Activated T-cell treated with anti-CD3 and anti-CD28 coated beads, Interleukin-2, amount 50 U/mL, for 72 hours (primary cell): ENCODE measurements around the gene MYH14. TPM values are rescaled to one million over a fixed set of nuclear protein-coding genes. Genes with fewer than 3 reads are reported as not detected.
"Not testable (repeated sequence)": the region's sequence is repeated elsewhere in the genome, so short reads cannot be mapped to it uniquely, and the experiment has no call there.

Source experiments
- ATAC-seq, 2 donors: fragments of 150-1000 bp; cut with Tn5 transposase; replicated peaks in 1 of 2; 2 replicates each; pipeline ENCODE4 v1.10.0; 2021; ENCODE audit warnings: moderate library complexity in 2 of 2, mild to moderate bottlenecking in 1 of 2
- DNase-seq, 2 donors: peaks; one replicate each; pipeline ENCODE4 v3.0.0; 2021 to 2022; ENCODE audit warnings: mixed read lengths in 1 of 2
- H3K27ac Mint-ChIP-seq: one replicate; pipeline ENCODE4 v1.8.0; 2022; ENCODE audit warnings: mild to moderate bottlenecking, moderate library complexity, mixed read lengths
- H3K27me3 Mint-ChIP-seq: one replicate; pipeline ENCODE4 v1.8.0; 2022; ENCODE audit warnings: low read depth, mixed read lengths
- H3K36me3 Mint-ChIP-seq, 2 donors: one replicate each; pipeline ENCODE4 v1.8.0; 2022; ENCODE audit warnings: mixed read lengths in 2 of 2, mild to moderate bottlenecking in 1 of 2; ENCODE audit not compliant: insufficient read depth in 2 of 2
- H3K4me1 Mint-ChIP-seq: one replicate; pipeline ENCODE4 v1.8.0; 2022; ENCODE audit warnings: low read depth, mixed read lengths
- H3K4me3 Mint-ChIP-seq, 2 donors: one replicate each; pipeline ENCODE4 v1.8.0; 2022; ENCODE audit warnings: mild to moderate bottlenecking in 2 of 2, mixed read lengths in 2 of 2, moderate library complexity in 2 of 2
- H3K9me3 Mint-ChIP-seq, 2 donors: one replicate each; pipeline ENCODE4 v1.8.0; 2022; ENCODE audit warnings: mixed read lengths in 2 of 2
- total RNA-seq, 2 donors: library from RNA; stranded (reverse); gene quantifications; one replicate each; pipeline ENCODE4 v1.2.3, GENCODE V29; 2022

The MYH14 gene
- total RNA-seq, 2 donors from 2014 or later, result not detected

DNA sequence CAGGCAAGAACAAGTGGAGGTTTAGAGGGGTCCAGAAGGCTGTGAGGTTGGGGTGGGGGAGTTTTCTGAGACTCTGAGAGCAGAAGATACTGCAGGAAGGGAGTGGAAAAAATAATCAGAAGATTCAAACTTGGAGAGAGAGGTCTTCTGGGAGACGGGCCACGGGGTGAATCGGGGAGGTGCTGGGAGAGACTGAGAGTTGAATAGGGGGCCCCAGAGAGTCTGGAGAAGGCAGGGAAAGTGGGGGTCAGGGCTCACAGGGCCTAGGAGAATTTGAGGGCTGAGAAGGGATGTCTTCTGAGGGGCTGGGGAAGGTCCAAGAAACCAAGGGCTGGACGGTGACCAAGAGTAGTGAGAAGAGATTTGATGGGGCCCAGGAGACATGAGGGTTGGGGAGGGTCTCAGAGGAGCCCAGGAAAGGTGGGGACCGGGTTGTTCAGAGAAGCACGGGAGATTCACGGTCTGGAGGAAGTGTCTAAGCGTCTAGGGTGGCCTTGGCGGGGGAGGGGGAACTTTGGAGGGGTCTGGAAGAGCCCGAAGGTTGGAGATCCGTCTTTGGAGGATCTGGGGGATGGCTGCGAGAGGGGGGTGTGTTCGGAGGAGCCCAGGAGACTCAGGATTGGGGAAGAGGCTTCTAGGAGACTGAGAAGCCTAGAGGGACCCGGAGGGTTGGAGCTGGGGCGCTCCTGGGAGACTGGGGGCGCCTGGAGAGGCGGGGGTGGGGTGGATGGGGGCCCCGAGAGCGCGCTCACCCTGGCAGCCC is 124.2 kb downstream of the MYH14 start:
- Mint-ChIP-seq H3K4me3 (peak overlapping the region; percentile 61 to 85), H3K4me1 (peaks cover 64% of the 10 kb centered on the region), H3K27me3 (peaks cover 59% of the 10 kb centered on the region), H3K36me3 (peaks cover 10 to 18% of the 10 kb centered on the region in 2 donors), H3K27ac (no peak overlapping the region), H3K9me3 (peaks cover 0 to 5% of the 10 kb centered on the region in 2 donors)
- ATAC-seq (no peak), DNase-seq (no peak)

GRCh38 chr19:50328224-50328872 is 124.9 kb downstream of the MYH14 start:
- Mint-ChIP-seq H3K27ac (no peak overlapping the region), H3K4me1 (peaks cover 69% of the 10 kb centered on the region), H3K9me3 (peaks cover 0 to 5% of the 10 kb centered on the region in 2 donors), H3K4me3 (peak overlapping the region; percentile 58 to 85), H3K36me3 (peaks cover 10 to 18% of the 10 kb centered on the region in 2 donors), H3K27me3 (peaks cover 62% of the 10 kb centered on the region)
- DNase-seq (peak; percentile 62 to 69), ATAC-seq (no peak)

- Mint-ChIP-seq H3K27ac (no peak overlapping the region), H3K4me1 (peaks cover 72% of the 10 kb centered on the region), H3K27me3 (peaks cover 62% of the 10 kb centered on the region), H3K36me3 (peaks cover 10 to 18% of the 10 kb centered on the region in 2 donors), H3K4me3 (peak overlapping the region; percentile 85 to 94), H3K9me3 (peaks cover 0 to 5% of the 10 kb centered on the region in 2 donors)
- no peak for DNase-seq
- no peak for ATAC-seq
Observed at GRCh38 chr19:50328873-50329145, 125.4 kb downstream of the MYH14 start.

DNA sequence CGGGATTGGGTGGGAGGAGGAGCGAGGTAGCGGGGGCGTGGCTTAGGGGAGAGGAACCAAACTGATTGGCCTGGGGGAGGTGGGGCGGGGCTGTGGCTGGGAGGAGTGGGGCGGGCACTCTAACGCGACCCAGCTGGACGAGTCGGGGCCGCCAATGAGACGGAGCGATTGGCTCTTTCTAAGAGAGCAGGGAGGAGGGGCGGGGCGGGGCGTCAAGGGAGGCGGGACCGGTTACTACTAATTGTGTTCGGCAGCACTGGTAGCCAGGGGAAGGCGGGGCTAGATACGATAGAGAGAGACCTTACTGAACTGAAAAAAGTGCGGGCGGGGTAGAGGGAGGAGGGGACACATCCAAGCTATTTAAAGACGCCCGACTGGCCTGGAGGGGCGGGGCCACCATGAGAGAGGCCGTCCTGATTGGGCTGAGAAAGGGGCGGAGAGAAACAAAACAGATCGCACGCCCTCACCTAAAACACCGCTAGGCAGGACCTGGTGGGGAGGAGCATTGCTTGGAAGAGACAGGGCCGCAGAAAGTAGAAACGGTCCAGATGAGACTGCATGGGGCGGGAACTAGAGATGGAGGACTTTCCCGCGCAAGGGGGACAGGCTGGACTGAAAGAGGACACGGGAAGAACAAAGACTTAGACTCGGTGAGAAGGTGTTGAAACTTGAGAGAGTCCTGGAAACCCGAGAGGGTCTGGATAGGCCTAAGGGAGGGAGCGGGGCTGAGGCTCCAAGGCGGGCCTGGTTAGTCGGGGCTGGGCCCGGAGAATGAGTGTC is 125.9 kb downstream of the MYH14 start, which contains the start of gene KCNC3:
Gene KCNC3 (minus strand): TSS at position 232 of the 780 bp plus-strand sequence. CDS start 295 bp downstream, outside the sequence.
- peaks cover 10 to 18% of the 10 kb centered on the region in 2 donors for H3K36me3 Mint-ChIP-seq
- H3K27ac Mint-ChIP-seq, result peak within 1 kb of the TSS; percentile 94
- peaks cover 76% of the 10 kb centered on the region for H3K4me1 Mint-ChIP-seq
- peaks cover 0 to 5% of the 10 kb centered on the region in 2 donors for H3K9me3 Mint-ChIP-seq
- peak within 1 kb of the TSS; percentile 85 to 94 for H3K4me3 Mint-ChIP-seq
- H3K27me3 Mint-ChIP-seq, result peaks cover 60% of the 10 kb centered on the region
- ATAC-seq (peak; percentile 73), DNase-seq (peak; percentile 98 to 99)

DNA sequence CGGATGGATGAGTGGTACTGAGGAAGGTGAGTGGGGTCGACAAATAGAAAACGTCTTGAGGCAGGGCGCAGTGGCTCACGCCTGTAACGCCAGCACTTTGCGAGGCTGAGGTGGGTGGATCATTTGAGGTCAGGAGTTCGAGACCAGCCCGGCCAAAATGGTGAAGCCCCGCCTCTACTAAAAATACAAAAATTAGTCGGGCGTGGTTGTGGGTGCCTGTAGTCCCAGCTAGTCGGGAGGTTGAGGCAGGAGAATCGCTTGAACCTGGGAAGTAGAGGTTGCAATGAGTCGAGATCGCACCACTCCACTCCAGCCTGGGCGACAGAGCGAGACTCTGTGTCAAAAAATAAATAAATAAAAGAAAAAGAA is 126.5 kb downstream of the MYH14 start:
- H3K27ac Mint-ChIP-seq, result peak overlapping the region; percentile 94
- peaks cover 54% of the 10 kb centered on the region for H3K27me3 Mint-ChIP-seq
- peaks cover 75% of the 10 kb centered on the region for H3K4me1 Mint-ChIP-seq
- not testable (repeated sequence) for DNase-seq, H3K9me3 Mint-ChIP-seq, ATAC-seq
- peaks cover 12 to 18% of the 10 kb centered on the region in 2 donors for H3K36me3 Mint-ChIP-seq
- peak overlapping the region; percentile 85 to 94 for H3K4me3 Mint-ChIP-seq

DNA sequence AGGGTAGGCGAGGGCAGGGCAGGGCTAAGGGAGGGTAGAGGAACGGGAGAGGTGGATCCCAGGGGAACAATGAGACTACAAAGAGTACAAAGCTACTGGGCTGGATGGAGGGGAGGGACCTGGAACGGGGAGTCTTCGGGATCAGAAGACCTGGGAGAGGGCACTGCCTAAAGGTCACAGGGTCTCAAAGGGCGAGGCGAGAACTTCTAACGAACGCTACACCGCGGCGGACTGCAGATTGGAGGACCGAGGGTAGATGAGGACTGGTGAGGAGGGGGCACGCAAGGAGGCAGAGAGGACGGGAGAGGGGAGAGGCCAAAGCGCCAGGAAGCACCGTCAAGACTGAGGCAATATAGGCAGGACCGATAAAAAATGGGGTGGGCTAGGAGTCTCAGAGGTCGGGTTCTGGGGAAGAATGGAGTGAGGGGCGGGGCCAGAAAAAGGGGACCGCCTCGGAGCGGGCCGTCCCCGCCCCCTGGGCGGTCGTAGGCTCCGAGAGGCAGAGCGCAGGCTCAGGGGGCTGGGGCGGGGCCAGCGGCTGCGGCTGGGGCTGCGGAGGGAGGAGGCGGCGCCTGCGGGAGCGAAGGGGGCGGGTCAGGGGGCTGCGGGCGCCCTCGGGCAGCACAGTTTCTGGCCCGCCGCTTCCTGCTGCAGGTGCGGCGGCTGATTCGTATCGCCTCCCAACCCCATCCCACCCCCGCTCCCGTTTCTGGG is 127.1 kb downstream of the MYH14 start:
- H3K4me3 Mint-ChIP-seq, result peak overlapping the region; percentile 85 to 94
- peaks cover 58% of the 10 kb centered on the region for H3K27me3 Mint-ChIP-seq
- peaks cover 16 to 20% of the 10 kb centered on the region in 2 donors for H3K36me3 Mint-ChIP-seq
- ATAC-seq, result peak; percentile 47 to 50
- H3K4me1 Mint-ChIP-seq, result peaks cover 77% of the 10 kb centered on the region
- peaks cover 0 to 5% of the 10 kb centered on the region in 2 donors for H3K9me3 Mint-ChIP-seq
- peak overlapping the region; percentile 94 for H3K27ac Mint-ChIP-seq
- DNase-seq, result peak; percentile 92 to 95

DNA sequence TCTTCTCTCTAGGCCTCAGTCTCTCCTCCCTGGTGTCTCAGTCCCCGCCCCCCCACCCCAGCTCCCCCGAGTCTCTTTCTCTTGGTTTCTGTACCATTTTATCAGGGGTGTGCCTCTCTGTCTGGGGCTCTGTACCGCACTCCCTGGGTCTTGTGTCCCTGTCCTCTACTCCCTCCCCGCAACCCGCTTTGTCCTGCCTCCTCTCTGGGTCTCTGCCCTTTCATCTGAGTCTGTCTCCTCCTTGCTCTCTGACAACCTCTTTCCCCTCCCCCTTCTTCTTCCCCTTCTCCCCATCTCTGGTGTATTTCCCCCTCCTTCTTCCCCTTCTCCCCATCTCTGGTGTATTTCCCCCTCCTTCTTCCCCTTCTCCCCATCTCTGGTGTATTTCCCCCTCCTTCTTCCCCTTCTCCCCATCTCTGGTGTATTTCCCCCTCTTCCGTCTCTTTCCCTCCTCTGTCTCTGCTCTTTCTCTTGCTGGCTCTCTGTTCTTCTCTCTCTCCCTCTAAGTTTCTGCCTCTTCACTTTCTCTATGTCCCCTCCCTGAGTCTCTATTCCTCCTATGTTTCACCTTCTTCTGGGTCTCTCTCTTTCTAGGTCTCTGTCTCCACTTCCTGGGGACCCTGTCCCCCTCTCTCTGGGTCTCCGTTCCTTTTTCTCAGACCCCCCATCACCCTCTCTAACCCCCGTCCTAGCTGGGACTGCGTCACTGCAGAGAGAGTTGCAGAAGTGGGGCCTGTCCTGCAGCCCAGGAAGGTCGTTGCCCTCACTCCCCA is 128.0 kb downstream of the MYH14 start:
- Mint-ChIP-seq H3K27me3 (peaks cover 63% of the 10 kb centered on the region), H3K4me3 (peak overlapping the region; percentile 72 to 94), H3K4me1 (peaks cover 76% of the 10 kb centered on the region), H3K9me3 (peaks cover 0 to 5% of the 10 kb centered on the region in 2 donors), H3K36me3 (peaks cover 20% of the 10 kb centered on the region in 2 donors), H3K27ac (peak overlapping the region; percentile 2)
- DNase-seq (peak in 1 of 2 donors; percentile 30), ATAC-seq (no peak)

- Mint-ChIP-seq H3K4me3 (peak overlapping the region; percentile 72 to 94), H3K4me1 (peaks cover 71% of the 10 kb centered on the region), H3K27me3 (peaks cover 59% of the 10 kb centered on the region), H3K36me3 (peaks cover 20% of the 10 kb centered on the region in 2 donors), H3K9me3 (peaks cover 0 to 5% of the 10 kb centered on the region in 2 donors), H3K27ac (no peak overlapping the region)
- DNase-seq (no peak), ATAC-seq (no peak)
Observed at GRCh38 chr19:50331994-50332243, 128.5 kb downstream of the MYH14 start.

- Mint-ChIP-seq H3K27me3 (peaks cover 59% of the 10 kb centered on the region), H3K36me3 (peaks cover 15 to 20% of the 10 kb centered on the region in 2 donors), H3K4me1 (peaks cover 66% of the 10 kb centered on the region), H3K9me3 (peaks cover 0 to 5% of the 10 kb centered on the region in 2 donors), H3K4me3 (peak overlapping the region; percentile 72 to 94), H3K27ac (peak overlapping the region; percentile 66)
- ATAC-seq, result no peak
- DNase-seq, result no peak
Observed at GRCh38 chr19:50332244-50333038, 129.0 kb downstream of the MYH14 start.

- peaks cover 0 to 5% of the 10 kb centered on the region in 2 donors for H3K9me3 Mint-ChIP-seq
- H3K36me3 Mint-ChIP-seq, result peaks cover 13 to 22% of the 10 kb centered on the region in 2 donors
- H3K4me3 Mint-ChIP-seq, result peak overlapping the region; percentile 72 to 94
- DNase-seq, result peak; percentile 96 to 97
- ATAC-seq, result peak; percentile 56 to 57
- H3K4me1 Mint-ChIP-seq, result peaks cover 61% of the 10 kb centered on the region
- H3K27me3 Mint-ChIP-seq, result peaks cover 52% of the 10 kb centered on the region
- H3K27ac Mint-ChIP-seq, result peak overlapping the region; percentile 96
Observed at GRCh38 chr19:50333235-50333736, 129.9 kb downstream of the MYH14 start.
